Endothelial cell of umbilical vein (primary cell): ENCODE data around the gene TSPAN31.
A peak's percentile ranks its signal among the peaks of the same experiment; 100 is the strongest.

Experiments
- EZH2 ChIP-seq: IDR thresholded peaks from 2 replicates; pipeline ENCODE4 v1.6.1; 2012; ENCODE audit warnings: borderline replicate concordance, low read depth, mild to moderate bottlenecking, moderate library complexity, low read length, inconsistent platforms; ENCODE audit not compliant: severe bottlenecking
- POLR2A ChIP-seq: IDR thresholded peaks from 2 replicates; pipeline ENCODE4 v1.6.1; 2012; ENCODE audit warnings: low read depth, mild to moderate bottlenecking, control low read depth, low read length
- POLR2AphosphoS5 ChIP-seq: IDR thresholded peaks from 2 replicates; pipeline ENCODE4 v1.6.1; 2012; ENCODE audit warnings: low read depth, mild to moderate bottlenecking, control low read depth, low read length, moderate library complexity; ENCODE audit not compliant: insufficient read depth
- TF ChIP-seq, protein P1 (sequence below), 2 donors: IDR thresholded peaks; 1 replicate in 1 of 2; 2 replicates in 1 of 2; pipeline ENCODE4 v1.5.1; 2011; ENCODE audit warnings: low read length in 2 of 2, mild to moderate bottlenecking in 2 of 2, moderate library complexity in 2 of 2, control low read depth in 1 of 2, inconsistent platforms in 1 of 2, low read depth in 1 of 2; ENCODE audit not compliant: insufficient read depth in 1 of 2; ENCODE audit errors: extremely low read depth in 1 of 2

DNA sequence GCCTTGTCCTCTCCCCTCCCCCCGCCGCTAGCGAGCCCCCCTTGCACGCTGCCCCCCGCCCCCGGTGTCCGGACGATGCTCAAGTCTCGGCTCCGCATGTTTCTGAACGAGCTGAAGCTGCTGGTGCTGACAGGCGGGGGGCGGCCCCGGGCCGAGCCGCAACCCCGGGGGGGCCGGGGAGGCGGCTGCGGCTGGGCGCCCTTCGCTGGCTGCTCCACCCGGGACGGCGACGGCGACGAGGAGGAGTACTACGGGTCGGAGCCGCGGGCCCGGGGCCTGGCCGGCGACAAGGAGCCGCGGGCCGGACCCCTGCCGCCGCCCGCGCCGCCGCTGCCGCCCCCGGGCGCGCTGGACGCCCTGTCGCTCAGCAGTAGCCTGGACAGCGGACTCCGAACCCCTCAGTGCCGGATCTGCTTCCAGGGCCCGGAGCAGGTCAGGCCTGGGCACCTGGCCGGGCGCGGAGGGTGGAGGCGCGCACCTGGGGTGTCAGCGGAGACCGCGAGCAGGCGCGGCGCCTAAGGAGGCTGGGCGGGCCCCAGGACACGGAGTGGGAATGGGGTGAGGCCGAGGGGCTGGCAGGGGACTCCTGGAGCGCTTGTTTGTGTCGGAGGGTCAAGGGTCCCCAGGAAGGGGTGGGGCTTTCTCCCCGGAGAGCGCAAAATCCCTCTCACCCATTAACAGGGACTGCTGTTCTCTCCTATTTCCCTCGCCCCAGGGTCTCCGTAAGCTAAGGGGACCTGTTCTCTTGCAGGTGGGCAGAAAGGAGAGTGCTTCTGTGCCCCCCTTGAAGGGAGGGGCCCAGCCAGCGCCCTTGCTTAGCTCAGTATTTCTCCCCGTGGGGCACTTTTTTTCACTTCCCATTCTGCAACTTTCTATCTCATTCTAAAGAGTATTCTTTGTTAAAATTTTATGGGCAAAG, 10.9 kb downstream of the TSPAN31 start:
- TF ChIP-seq POLR2AphosphoS5 = no peak
- TF ChIP-seq, protein P1, sequence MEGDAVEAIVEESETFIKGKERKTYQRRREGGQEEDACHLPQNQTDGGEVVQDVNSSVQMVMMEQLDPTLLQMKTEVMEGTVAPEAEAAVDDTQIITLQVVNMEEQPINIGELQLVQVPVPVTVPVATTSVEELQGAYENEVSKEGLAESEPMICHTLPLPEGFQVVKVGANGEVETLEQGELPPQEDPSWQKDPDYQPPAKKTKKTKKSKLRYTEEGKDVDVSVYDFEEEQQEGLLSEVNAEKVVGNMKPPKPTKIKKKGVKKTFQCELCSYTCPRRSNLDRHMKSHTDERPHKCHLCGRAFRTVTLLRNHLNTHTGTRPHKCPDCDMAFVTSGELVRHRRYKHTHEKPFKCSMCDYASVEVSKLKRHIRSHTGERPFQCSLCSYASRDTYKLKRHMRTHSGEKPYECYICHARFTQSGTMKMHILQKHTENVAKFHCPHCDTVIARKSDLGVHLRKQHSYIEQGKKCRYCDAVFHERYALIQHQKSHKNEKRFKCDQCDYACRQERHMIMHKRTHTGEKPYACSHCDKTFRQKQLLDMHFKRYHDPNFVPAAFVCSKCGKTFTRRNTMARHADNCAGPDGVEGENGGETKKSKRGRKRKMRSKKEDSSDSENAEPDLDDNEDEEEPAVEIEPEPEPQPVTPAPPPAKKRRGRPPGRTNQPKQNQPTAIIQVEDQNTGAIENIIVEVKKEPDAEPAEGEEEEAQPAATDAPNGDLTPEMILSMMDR (IDR thresholded peaks at IDR 0.05; ENCODE audit: extremely low read depth in 1 of 2, insufficient read depth in 1 of 2, low read depth in 1 of 2, low read length in 2 of 2) = no peak
- no peak for TF ChIP-seq POLR2A
- TF ChIP-seq EZH2 = peak; percentile 82
